Sciatic nerve (tissue), 2 donors: ENCODE data around the gene DNAAF1. TPM values are rescaled to one million over a fixed set of nuclear protein-coding genes. Genes with fewer than 3 reads are reported as not detected.

Experiments used
- ATAC-seq: fragments of 200-7000 bp; cut with Tn5 transposase; one replicate; pipeline ENCODE4 v1.9.1; 2020; ENCODE audit warnings: mild to moderate bottlenecking, moderate library complexity
- DNase-seq: peaks from one replicate; pipeline ENCODE4 v3.0.0-alpha.2; 2020; ENCODE audit warnings: low spot score
- intact Hi-C: fragments of 100-400 bp; cut with DNase I; formaldehyde crosslinking; loops from one replicate; pipeline ENCODE4 v1.14.2; 2022
- total RNA-seq: library from RNA; stranded (reverse); fragmentation: NEBNext Ultra II Directional; extraction: Animal tissue kit (Norgen Biotek cat#: 25700); gene quantifications from one replicate; pipeline ENCODE4 v1.2.1, GENCODE V29; 2021
- donor health status: DM: no; HTN: no; CAD: no.
- donor health status: DM: no; HTN: no; CAD: no.

The DNAAF1 gene
- total RNA-seq, 1 donor from 2014 or later, result 1.4 TPM

GRCh38 chr16:84119368-84119767, 25.7 kb upstream of the DNAAF1 start:
- ATAC-seq (no peak), DNase-seq (no peak)
- intact Hi-C loops, result loop anchor here (5.0 kb wide), 1 partner anchor 603 kb away; no protein-coding TSS in a partner anchor

DNA sequence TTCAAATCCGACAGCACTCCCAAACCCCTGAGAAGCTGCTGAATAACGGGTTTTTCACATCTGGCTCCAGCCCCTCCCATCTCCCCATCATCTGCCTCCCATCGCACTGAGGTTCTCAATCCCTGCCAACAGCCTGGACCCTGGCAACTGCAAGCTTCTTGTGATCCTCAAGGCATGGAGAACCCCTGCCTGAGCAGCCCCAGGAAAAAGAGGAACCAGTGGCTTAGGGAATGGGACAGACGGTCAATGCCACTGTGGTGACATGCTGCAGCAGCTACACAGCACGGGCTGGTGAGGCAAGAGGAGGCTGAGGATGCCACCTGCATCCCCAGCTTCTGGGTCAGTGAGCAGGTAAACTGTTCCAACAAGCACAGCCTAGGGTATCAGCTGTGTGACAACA, 25.1 kb upstream of the DNAAF1 start:
- DNase-seq (no peak), ATAC-seq (no peak)
- intact Hi-C loops, result no loop called here

- no peak for DNase-seq
- no peak for ATAC-seq
Measured at GRCh38 chr16:84121007-84121406, 24.1 kb upstream of the DNAAF1 start.

DNA sequence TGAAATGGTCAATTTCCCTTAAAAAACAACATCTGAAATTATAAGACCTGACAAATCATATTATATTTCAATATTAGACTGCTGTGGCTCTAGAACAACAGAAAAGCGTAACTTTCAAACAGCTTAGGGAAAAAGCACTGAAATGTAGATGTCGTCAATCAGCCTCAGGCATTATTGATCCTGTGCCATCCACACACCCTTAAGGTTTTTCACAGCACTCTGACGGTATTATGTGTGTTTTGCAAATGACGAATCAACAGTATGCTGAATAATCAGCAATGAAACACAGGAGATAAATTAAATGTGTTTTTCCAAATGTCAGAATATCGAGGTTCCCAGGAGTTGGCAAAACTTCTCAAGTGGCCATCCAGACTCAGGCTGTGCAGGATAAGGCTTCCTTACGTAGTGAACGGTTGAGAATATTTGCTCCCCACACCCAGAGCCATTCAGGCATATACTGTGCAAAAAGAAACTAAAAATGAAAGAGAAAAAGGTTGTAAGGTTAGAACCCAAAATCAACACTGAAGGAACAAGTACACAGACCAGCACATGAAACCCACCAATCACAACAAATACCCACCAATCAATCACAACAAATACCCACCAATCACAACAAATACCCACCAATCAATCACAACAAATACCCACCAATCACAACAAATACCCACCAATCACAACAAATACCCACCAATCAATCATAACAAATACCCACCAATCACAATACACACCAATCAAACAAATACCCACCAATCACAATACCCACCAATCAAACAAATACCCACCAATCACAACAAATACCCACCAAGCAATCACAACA, 20.6 kb upstream of the DNAAF1 start:
- ATAC-seq, result no peak
- intact Hi-C loops, result no loop called here
- DNase-seq, result no peak

More at GRCh38 chr16:84121007-84121406, 24.1 kb upstream of the DNAAF1 start:
- intact Hi-C loops, result no loop called here

GRCh38 chr16:84131117-84131516, 14.0 kb upstream of the DNAAF1 start:
- no peak for DNase-seq
- intact Hi-C loops, result no loop called here
- no peak for ATAC-seq

DNA sequence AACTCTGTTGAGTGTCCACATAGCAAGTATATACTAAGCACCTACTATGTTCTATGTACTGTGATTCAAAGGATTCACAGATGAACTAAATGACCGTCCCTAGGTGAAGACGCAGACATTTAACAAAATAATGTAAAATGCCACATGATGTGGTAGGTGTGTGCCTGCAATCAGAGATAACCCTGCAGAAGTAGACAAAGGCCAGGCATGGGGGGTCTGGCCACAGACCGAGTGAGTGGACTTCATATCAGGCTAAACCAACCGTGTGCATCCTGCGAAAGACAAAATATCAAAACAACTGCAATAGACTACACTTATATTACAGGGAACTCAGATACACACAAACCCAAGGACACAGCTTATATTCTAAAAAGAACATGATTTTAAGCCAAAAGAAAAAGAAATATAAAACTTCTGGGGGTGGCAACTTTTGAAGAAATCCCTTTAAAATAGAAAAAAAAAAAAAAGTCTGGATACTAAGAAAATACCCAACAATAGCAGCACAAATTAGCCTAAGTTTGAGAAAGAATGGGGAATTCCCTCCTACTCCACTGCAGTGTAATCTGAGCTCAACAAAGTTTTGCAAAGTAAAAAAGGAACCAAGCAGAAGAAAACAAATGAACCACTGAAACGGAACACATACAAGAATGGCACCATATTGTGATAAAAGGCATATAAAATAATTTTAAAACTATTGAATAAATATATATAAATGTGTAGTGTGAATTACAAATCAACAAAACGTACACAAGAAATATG, 12.4 kb upstream of the DNAAF1 start:
- intact Hi-C loops, result no loop called here
- no peak for ATAC-seq
- DNase-seq, result no peak

DNA sequence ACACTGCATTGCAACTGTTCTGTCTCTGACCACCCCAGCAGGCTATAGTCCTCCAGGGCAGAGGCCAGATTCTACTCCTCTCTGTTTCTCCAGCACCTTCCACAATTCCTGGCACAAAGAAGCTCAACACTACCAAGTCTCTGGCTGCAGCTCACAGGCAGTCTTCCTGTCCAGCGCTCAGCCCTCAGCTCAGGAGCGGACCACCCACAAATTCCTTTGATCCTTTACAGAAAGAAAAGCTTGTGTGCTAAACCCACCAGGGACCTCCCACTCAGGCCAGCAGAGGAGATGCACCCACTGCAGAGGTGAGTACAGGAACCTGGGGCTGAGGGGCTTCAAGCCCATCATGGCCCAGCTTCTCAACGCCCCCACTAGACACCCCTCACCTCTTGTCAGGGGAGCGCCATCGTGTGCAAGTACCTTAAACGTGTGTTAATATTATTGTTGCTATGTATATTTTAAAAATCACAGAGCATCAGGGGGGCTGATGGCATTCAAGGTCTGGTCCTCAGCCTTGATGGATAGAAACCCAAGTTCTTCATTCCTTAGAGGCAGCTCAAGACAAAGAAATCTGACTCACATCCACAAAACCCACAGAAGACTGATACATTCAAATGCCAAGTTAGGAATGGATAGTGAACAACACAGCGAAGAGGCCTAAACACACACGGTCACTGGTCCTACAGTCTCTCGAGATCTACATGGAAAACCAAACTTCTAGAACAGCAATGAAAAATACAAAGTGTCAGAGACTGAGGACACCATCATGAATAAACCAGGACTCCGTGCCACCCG, 8.6 kb upstream of the DNAAF1 start:
- intact Hi-C loops, result no loop called here
- peak; percentile 35 for ATAC-seq
- DNase-seq, result no peak

DNA sequence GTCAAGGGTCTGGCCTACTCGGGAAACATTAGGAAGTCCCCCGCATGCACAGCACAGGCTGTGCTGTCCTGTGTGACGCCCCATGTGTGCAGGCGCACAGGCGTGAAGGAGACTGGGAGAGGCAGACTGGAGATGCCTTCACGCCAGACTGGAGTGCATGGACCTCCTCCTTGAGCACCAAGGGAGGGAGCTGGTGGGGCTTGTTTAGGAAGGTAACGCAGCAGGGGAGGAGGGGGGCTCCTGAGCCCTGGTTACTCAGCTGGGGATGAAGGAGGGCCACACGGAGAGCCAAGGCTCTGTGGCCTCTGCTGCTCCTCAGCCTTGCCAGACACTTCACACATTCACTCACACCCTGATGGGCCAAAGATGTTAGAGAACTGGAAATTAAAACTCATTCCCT, 7.8 kb upstream of the DNAAF1 start:
- DNase-seq (no peak), ATAC-seq (peak; percentile 33)
- intact Hi-C loops, result no loop called here

DNA sequence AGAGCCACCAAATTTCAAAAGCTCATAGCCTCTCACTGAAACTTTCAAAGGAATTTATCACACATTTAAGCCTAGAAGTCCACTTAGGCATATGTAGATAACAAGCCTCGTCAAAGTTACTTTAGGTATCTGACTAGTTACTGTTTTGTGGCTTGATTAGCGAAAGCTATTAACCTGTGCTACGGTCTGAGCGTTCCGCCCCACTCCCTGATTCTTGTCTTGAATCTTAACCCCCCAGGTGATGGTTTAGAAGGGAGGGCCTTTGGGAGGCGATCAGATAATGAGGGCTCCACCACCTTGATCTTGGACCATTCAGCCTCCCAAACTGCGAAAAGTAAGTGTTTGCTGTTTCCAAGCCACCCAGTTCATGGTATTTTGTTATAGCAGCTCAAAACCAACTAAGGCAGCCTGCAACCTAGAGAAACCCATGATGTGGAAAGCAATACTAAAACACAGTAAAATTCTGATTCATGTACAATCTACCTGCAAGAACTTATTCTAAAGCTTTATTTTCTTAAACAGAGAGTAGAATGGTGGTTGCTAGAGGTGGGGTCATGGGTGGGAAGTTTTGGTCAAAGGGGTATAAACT, 7.2 kb upstream of the DNAAF1 start:
- ATAC-seq (no peak), DNase-seq (no peak)
- intact Hi-C loops, result no loop called here

DNA sequence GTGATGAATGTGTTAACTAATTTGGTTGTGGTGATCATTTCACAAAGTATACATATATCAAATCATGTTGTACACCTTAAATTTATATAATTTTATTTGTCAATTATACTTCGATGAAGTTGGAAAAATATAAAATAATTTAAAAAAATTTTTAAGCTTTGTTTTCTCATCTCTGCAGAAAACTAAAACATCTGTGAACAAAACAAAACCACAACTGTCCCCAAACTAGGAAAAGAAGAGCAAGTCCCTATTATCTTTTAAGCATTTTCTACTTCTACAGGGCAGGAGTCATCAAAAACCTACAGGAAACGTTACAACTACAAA, 6.6 kb upstream of the DNAAF1 start:
- intact Hi-C loops, result no loop called here
- no peak for ATAC-seq
- DNase-seq, result no peak

GRCh38 chr16:84138824-84139627, 6.1 kb upstream of the DNAAF1 start:
- intact Hi-C loops, result no loop called here
- DNase-seq, result no peak
- ATAC-seq, result peak; percentile 69

DNA sequence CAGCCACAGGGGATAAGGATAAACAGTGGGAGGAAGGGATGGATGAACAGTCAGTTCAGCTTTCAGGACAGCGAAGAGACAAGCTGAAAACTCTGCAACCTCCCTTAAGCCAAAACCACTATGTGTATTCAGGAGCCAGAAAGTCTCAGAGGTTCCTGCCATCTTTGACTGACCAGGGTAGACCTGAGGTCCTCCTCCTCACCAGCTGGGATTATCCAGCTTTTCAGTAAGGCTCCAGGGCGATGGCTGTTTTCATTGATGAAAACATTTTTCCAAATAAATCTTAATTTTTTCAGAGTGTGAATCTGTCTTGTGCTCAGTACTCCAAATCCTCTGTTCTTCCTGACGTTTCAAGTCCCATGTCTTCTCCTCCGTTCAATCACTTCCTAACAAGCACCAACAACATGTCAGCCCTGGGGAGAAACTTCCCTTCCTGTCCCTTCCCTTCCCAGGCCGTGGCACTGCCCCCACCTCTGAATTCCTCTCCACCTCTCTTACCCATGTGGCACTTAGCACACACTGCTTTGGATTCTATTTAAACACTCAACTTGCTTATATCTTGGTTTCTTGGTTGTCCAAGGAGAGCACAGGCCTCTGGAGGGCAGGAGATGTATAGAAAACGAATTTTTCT, 5.4 kb upstream of the DNAAF1 start:
- peak; percentile 6 for ATAC-seq

DNA sequence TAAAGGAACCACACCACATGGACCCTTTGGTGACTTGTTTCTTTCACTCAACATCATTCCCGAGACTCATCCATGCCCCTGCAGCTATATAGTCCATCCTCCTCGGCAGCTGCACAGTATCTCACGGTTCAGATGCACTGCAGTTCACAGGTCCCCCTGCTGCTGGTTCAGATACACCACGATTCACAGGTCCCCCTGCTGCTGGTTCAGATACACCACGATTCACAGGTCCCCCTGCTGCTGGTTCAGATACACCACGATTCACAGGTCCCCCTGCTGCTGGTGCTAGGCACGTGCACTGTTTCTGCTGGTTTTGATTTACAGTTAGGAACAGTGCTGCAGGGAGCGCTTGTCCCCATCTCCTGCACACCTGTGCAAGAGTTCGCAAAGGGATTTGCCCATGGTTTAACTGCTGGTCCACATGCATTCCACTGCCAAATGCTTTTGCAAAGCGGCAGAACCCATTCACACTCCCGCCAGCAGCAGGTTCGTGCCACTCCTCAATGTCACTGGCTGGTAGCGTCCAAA, 3.9 kb upstream of the DNAAF1 start:
- ATAC-seq (no peak), DNase-seq (no peak)
- intact Hi-C loops, result no loop called here

More for the DNA sequence above, 5.4 kb upstream of the DNAAF1 start:
- intact Hi-C loops, result no loop called here
- DNase-seq, result no peak

DNA sequence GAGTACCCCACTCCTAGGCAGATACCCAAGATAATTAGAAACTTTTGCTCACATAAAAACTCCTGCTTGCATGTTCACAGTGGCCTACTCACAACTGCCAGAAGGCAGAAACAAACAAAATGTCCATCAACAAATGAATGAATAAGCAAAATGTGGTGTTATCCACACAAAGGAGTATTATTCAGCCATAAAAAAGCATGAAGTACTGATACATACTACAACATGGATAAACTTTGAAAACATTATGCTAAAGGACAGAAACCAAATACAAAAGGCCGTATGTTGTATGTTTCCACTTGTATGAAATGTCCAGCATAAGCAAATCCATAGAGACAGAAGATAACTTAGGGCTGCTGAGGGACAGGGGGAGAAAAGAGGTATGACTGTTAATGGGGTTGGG, 2.0 kb upstream of the DNAAF1 start:
- ATAC-seq (no peak), DNase-seq (no peak)
- intact Hi-C loops, result no loop called here

DNA sequence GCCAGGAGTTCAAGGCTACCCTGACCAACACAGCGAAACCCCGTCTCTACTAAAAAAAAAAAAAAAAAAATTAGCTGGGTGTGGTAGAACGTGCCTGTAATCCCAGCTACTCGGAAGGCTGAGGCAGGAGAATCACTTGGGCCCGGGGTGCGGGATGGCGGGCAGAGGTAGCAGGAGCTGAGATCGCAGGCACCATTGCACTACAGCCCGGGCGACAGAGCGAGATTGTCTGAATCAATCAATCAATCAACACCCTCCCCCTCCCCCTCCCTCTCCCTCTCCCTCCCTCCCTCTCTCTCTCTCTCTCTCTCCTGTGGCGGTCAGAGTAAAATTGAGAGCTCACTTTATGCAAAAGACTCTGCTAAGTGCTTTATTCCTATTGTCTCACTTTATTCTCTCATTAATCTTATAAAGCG, 1.3 kb upstream of the DNAAF1 start:
- DNase-seq (no peak), ATAC-seq (no peak)
- intact Hi-C loops, result no loop called here

DNA sequence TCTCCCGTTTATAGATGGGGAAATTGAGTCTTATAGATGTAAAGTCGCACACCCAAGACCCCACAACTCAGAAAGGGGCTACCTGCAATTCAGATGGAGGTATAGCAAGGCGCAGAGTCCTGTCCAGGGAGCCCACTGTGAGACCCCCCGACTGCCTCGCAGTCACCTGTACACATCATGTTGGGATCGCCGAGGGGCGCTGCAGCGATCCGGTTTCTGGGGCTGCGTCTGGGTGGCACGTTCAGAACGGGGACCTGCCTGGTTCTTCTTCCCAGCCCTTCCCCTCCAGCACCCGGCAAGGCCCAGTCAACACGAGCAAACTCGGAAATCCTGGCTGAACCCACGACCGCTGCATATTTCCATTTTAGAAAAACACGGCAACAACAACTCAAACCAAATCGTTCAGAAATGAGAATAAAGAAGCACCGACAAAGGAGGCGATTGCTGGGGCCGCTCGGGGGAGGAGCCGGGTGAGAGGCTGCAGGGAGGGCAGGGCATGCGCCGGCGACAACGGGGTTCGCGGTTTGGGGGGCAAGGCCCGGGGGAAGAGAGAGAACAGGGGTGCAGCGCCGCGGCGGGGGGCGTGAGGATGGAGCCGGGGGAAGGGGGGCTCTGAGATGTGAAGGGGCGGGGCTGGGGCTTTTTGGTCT, 774 bp upstream of the DNAAF1 start:
- peak; percentile 46 for ATAC-seq
- intact Hi-C loops, result no loop called here
- peak; percentile 76 for DNase-seq

DNA sequence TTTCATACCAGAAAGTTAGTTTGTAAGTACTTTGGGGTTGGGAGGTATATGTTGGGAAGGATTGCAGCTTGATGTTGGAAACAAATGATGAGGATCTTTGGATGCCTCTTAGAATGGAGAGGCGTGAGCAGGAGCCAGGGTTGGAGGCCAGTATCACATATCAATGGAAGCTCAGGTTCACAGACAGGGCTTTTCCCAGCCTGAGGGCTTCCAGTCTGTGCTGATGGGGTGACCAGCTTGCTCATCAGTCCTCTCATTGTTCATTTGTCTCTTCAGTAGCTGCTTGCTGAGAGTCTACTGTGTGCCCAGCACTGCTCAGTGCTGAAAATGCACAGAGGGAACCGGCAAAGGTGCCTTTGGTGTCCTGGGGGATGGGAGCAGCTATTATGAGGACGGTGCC, 5.8 kb downstream of the DNAAF1 start:
- intact Hi-C loops, result no loop called here

More for the DNA sequence above, 5.8 kb downstream of the DNAAF1 start:
- DNase-seq (no peak), ATAC-seq (no peak)
